Stimulated activated CD4-positive, alpha-beta T cell treated with anti-CD3 and anti-CD28 coated beads, Interleukin-12 subunit alpha, Interleukin-12 subunit beta, amount 100 ng/mL, for 48 hours (primary cell): ENCODE data around the gene CCDC87.
"Not testable (repeated sequence)": the region's sequence is repeated elsewhere in the genome, so short reads cannot be mapped to it uniquely, and the experiment has no call there.

ENCODE experiments used
- DNase-seq, 3 donors: peaks; one replicate each; pipeline ENCODE4 v3.0.0-alpha.2; 2020; ENCODE audit warnings: low read depth in 2 of 3, low spot score in 1 of 3

The CCDC87 gene

DNA sequence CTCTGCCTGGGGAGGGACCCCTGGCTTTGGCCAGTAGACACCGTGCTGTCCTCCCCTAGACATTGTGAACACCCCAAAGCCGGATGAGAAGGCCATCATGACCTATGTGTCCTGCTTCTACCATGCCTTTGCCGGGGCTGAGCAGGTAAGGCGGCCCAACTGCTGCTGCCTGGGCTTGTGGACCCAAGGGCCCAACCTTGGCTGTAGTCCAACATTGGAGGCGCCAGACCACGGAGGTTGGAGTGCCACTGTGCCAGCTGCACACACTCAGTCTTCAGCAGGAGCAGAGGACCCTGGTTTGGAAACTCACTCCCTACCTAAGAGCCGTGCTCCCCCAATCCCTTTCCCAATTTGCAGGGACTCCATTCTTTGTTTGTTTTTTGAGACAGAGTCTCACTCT is 36.8 kb downstream of the CCDC87 start:
- no peak for DNase-seq

- DNase-seq: no peak
These were observed 37.4 kb downstream of the CCDC87 start for GRCh38 chr11:66555416-66555815.

GRCh38 chr11:66554602-66555001 is 38.3 kb downstream of the CCDC87 start:
- no peak for DNase-seq

DNA sequence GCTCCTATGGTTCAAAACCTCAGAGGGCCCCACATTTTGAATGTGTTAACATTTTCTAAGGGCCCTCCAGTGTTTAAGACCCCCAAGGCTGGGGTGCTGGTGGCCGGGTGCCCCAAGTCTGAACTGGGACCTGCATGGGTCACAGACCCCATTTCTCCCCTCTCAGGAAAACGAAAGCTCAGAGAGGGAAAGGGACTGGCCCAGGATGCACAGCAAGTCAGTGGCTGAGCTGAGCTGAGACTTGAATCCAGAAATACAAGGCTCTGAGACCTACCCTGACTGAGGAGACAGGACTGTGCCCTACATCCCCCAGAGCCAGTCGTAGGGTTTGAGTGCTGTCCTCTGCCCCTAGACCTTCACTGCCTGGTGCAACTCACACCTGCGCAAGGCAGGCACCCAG is 42.0 kb downstream of the CCDC87 start:
- no peak for DNase-seq

DNA sequence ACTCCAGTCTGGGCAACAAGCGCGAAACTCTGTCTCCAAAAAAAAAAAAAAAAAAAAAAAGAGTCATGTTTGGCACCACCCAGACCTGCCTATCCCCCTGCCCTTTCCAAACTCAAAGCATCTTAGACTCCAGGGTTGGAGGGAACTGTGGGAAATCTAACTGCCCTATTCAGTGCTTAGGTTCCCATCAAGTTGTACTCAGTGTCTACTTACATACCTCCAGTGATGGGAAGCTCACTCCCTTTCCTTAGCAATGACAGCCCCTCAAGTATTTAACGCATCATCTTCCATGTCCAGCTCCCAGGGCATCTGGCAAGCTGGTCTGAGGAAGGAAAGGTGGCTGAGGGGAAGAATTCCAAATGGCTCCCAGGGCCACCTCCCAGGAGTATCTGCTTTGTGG is 43.2 kb downstream of the CCDC87 start:
- DNase-seq: no peak

DNA sequence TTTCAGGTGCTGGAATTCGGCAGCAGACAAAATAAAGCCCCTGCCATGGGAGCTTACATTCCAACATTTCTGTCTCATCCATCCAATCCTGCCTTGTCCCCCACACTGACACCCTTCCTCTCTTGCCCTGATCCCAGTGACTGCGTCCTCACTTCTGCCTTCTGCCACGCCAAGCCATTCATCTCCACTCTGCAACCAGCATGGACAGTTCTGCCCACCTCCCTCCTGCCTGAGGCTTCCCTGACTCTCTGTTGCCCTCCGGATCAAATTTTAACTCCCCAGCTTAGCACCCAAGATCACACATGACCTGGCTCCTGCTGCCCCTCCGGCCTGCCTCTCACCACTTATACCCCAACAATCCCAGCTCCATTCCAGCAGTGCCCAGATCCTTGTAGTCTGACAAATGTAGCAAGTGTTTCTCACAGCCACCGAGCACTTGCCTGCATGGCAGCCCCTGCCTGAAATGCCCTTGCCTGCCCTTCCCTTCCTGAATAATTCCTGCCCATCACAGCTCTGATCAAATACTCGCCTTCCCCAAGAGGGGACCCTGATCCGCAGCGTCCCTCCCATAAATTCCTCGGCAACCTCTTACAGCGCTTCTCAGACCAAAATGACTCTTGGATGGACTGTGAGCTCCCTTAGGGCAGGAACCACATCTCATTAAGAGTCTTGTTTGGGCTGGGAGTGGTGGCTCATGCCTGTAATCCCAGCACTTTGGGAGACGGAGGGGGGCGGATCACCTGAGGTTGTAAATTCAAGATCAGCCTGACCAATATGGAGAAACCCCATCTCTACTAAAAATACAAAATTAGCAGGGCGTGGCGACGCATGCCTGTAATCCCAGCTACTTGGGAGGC is 43.9 kb downstream of the CCDC87 start:
- no peak for DNase-seq

GRCh38 chr11:66548041-66548440 is 44.8 kb downstream of the CCDC87 start:
- no peak for DNase-seq

- DNase-seq: no peak
These were observed 45.2 kb downstream of the CCDC87 start for GRCh38 chr11:66547662-66548009.

DNA sequence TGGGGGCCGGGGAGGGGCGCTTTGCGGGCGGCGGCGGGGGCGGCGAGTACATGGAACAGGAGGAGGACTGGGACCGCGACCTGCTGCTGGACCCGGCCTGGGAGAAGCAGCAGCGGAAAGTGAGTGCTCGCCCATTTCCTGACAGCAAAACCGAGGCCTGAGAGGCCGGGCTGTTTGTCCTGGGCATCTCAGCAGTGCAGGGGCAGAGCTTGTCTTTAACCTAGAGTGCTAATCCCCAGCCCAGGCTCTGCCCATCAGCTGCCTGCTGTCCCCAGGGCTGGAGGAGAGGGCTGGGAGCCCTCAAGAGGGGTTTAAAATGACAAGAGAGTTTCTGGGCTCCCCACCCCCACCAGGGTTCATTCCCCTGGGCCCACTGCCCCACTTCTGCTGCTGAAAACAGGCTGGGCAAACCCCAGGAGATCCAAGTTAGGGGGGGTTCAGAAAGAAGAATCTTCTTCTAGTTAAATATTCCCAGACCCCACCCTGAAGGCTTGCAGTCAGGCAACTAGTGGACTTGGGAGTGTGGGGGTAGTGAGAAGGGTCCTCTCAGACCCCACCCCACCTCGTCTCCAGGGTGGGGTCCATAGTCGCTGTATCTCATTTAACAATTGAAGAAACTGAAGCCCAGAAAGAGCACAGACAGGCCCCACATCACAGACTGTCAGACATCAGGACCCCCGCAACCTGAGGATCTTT is 45.7 kb downstream of the CCDC87 start:
- no peak for DNase-seq

- DNase-seq: no peak
These were observed 46.4 kb downstream of the CCDC87 start, which contains the start of gene ACTN3 for GRCh38 chr11:66546368-66546965. Gene ACTN3, plus strand, starts transcription at chr11:66546903. Its CDS starts 35 bp downstream, at chr11:66546938.

- peak; percentile 86 to 92 (median 89) for DNase-seq
These were observed 47.0 kb downstream of the CCDC87 start, which contains the start of gene ZDHHC24 for GRCh38 chr11:66545701-66546367. Gene ZDHHC24, minus strand, starts transcription at chr11:66546048. Its CDS starts 45 bp downstream, at chr11:66546003.

- not testable (repeated sequence) for DNase-seq
These were observed 47.9 kb downstream of the CCDC87 start for GRCh38 chr11:66544952-66545351.

DNA sequence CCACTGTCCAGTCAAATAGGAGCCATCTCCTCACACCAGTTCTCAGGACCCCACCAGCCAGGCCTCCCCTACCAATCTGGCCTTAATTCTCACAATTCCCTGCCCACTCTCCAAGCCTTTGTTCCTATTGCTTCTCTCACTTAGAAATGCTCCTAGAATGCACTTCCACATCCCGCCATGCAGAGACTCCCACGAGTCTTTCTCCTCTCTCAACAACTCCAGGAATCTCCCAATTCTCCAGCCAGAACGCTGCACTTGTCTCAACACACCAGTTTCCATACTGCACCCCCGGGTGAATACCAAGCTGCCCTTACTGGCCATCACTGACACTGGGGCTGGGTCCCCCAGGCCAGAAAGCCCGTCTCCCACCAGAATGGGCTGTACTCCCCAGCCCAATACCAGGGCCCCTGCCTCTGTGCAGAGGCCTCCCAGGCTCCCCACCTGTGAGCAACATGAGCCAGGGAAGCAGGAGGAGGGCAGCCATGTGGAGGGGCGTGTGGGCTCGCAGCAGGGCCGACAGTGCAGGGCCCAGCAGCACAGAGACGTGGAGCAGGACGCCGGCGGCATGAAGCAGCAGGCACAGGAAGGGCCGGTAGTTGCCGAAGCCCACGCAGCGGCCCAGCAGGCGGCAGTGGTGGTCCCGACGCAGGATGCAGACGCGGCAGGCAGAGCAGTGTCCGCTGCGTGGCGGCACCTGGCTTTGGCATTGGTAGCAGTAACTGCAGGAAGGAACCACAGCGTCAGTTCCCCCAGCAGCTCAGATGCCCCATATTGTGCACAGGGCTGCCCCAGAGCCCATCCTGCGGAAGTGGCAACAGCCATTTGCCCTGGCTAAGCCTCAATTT is 49.4 kb downstream of the CCDC87 start:
- DNase-seq: peak; percentile 24 to 29 (median 28)

GRCh38 chr11:66542362-66542761 is 50.5 kb downstream of the CCDC87 start:
- DNase-seq: no peak

DNA sequence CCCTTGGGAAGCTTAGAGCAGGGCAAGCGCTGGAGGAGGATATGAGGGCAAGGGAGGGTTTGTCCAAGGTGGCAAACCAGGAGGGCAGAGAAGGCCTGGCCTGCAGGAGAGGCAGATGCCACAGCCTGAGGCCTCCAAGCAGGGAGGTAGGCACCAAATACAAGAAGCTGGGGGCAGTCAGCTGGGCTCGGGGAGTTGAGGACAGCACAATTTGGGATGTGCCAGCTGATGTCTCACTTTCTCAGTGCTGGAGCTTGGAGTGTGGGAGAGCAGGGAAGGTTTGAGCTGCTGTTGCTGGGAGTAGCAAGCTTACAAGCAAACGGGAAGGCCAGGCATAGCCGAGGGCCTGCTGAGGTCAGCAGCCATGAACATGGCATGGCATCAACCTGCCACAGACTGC is 51.0 kb downstream of the CCDC87 start:
- no peak for DNase-seq

DNA sequence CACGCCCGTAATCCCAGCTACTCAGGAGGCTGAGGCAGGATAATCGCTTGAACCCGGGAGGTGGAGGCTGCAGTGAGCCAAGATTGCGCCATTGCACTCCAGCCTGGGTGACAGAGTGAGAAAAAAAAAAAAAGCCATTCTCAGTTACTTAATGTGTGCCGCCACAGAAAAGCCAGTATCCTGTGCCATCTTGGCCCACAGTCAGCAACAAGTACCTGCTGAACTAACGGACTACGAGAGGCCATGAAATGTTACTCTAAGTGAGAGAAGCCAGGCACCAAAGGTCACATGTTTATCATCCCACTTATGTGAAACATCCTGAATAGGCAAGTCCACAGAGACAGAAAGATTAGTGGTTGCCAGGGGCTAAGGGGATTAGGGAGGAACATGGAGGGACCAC is 52.3 kb downstream of the CCDC87 start:
- not testable (repeated sequence) for DNase-seq
